HG03025 (cell line): ENCODE data around the gene GMPR.

Source experiments
- ATAC-seq: cut with Tn5 transposase; IDR thresholded peaks from one replicate; pipeline ENCODE4 v1.9.1; 2021; ENCODE audit warnings: mild to moderate bottlenecking, moderate library complexity; ENCODE audit not compliant: unreplicated experiment, low FRiP score

Gene GMPR

DNA sequence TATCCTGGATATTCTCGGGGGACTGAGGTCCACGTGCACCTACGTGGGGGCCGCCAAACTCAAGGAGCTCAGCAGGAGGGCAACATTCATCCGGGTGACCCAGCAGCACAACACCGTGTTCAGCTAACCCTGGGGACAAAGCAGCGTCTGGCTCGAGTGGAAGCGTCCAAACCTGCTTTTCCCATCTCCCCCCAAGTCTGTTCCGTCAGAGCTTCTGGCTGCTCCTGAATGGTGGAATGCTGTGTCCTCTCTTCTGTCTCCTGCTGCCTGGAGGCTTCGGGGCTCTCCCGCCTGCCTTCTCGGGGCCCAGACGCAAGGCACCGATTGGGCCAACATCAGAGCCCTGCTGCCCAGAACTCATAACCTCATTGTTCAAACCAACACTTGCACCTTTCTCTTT, 56.7 kb downstream of the GMPR start:
- no peak for ATAC-seq

DNA sequence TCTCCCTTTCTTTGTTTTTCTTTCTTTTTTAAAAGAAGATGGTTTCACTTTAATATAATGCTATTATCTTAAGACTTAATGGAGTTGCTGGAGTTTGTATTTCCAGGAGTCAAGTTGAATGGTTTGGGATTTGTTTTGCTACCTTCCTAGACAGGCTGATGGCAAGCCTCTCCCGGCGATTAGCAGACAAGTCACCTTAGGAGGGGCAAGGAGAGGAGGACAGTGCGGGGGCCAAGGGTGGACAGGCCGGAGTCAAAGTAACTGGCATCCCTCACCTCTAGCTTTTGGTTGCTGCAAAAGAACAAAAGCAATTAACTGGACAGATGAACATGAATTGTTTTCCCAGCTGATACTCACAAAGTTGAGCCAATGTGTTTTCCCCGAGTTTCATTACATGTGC, 57.1 kb downstream of the GMPR start:
- ATAC-seq, result no peak

DNA sequence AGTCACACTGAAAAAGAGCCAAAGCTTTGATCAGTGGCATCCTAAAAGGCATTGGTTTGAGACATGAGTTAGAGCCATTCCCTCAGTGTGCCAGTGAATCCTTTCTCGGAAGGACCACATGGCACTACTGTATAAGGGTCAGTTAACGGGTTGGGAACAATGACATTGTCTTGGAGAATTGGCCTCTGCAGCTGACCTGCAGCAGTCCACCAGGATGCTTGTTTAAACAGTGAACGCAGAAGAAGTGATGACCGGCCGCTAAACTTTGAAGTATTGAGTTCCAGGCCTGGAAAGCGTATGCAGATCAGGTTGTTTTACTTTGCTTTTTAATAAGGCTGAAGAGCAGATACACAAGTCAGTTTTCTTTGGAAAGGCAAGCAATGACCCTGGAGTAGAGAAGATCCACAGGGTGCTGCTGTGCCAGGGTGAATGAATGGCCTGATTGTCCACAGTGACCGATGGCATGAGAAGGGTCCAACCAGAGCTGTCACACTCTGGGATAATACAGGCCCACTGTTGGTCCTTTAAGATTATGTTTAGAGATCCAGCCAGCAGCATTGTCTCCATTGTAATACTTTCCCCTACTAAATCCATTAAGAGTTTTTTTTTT, 57.8 kb downstream of the GMPR start:
- no peak for ATAC-seq

DNA sequence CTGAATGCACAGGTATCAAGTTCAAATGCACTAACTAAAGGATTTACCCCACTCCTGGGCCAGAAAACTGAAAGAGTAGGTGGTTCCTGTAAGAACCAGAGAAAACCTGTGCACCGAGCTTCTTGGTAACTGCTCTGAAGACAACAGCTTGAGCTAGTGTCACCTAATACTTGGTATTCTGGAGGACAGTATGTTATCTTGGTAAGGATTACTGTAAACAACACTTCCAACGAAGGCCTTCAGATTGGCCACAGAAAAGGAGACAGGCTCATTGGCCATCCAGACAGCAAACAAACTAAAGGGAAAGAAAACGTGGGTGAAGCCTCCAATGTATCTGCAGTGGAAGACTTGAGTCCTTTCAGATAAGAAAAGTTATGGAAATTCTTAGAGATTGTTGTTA, 61.5 kb downstream of the GMPR start:
- no peak for ATAC-seq

DNA sequence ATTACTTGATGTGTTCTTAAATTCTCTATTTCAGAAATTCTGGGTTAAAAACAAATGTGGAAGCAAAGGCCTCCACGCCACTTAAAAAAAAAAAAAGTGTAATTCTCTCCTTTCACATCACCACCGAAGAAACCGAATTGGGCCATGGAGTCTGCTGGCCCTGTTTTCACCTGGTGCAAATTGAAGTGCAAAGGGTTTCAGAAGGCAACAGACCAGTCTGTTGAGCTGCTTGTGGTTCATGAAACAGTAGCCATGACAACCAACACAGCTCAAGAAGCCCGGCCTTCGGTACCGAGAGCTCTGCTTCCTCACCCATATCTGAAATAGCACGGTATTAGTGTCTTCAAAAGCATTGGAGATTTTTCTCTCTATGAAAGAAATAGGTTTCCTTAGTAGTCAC, 63.1 kb downstream of the GMPR start:
- peak; percentile 57 for ATAC-seq

DNA sequence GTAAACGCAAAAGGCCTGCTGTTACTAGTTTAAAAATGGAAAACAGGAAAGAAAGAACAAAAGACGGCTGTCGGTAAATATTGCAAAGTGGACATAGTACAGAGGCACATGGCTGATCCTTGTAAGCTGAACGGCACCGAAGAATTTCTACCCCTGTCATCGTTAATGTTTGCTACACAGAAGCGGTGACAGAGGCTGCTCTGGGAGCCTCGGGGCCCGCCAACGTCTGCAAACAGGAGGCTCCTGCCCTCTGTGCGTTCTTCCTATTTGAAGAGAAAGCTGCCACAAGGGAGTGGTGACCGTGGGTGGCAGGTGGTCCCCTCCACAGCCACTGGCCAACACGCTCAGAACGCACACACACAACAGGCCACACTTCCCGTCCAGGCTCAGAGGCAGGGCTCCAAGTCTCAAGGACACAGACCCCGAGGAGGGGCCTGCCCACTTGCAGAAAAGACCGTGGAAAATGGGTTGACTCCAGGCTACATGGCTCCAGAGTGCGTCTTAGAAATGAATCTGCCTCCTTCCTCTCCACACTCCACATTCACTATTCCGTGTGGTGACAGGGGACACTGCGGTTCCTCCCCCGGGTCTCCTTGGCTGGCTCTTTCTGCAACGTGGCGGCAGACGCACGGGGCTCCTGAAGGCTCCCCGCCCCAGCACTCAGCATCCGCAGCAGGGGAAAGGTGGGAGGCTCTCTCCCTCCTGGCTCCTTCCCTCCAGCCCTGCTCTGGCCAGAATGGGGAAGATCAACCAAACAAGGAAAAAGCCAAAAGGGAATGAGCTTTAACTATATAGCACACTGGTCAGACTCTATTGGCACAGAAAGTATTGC, 64.5 kb downstream of the GMPR start:
- no peak for ATAC-seq

DNA sequence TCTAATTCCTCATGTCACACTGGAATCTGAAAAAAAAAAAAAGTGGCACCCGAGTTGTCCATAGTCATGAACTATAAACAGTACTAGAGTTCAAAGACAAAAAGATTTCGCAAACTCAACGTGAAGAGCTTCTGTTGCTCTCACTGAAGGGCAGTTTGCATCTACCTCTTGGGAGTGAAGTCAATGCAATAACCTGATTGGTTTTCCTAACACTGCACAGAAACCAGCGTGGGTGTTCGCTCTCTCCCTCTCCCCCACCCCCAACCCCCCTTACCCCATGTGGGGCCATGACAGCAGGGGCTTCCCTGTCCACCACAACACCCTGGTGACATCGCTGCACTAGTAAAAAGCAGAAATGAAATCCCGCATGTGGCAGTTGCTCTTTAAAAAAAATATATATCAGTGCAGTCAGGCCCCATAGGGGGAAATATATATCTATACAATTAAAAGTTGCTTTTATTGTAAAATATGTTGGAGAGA, 66.9 kb downstream of the GMPR start:
- peak; percentile 72 for ATAC-seq

DNA sequence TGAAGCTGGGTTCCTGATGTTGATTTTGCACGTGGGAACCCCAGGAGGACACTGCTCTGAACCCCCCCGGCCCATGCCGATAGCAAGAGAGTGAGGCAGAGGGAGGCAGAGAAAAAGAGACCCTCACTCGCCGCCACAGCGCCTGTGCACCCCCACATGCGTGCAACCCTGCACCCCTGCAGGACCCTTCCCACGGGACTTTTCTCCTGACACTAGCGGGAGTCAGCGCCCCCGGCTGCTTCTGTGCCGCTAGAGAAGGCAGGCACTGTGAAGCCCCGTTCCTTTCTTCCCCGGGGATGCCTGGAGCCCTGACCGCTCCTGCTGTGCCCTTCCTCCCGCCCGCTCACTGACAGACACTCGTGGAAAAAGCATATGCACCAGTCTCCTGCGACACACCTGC, 67.4 kb downstream of the GMPR start:
- peak; percentile 31 for ATAC-seq

DNA sequence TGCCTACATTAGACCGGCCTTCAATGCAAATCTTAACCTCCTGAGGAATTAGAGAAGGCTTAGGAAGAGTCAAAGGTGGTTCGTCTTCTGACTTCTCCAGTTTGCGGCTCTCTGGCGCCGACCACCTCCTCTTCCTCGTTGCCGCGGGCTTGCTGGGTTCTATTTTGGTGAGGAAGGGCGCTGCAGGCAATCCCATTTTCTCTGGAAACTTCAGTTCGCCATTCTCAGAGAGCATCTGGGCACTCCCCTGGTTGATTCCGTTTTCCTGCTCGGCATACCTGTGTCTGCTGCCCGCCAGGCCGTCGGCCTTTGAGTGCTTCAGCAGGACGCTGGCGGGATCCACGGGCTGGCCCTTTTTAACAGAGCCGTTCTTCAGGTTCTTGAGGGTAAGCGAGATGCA, 67.9 kb downstream of the GMPR start:
- no peak for ATAC-seq

DNA sequence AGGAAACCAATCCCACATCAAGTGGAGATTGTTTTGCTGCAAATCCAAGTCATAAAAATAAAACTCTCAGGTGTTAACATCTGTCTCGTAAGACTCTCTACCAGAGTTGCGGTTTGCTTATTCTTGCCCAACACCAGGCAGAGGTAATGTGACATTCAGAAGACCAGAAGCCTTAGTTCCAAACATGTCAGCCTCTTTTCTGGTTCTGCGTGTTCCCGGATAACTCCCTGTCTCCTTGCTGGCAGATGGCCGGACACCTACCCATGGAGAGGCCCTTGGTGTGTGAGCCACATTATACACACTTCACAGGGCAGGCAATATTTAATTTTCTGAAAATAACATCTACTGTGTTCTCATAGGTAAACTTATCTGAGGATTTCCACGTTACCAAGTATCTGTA, 73.4 kb downstream of the GMPR start:
- ATAC-seq, result no peak

DNA sequence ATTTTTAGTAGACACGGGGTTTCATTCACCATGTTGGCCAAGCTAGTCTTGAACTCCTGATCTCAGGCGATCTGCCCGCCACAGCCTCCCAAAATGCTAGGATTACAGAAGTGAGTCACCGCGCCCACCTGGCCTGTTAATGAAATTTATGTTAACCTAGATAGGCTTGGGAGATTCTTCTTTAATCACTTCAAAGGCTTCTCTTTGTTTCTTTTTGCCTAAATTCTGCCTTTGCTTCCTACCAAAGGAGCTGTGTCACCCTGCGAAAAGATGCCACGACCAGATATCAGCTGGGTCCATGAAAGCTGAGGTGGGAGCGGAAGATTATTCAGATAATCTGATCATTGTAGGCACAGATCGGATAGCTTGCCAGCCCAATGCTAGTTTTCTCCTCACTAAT, 75.3 kb downstream of the GMPR start:
- ATAC-seq, result no peak

DNA sequence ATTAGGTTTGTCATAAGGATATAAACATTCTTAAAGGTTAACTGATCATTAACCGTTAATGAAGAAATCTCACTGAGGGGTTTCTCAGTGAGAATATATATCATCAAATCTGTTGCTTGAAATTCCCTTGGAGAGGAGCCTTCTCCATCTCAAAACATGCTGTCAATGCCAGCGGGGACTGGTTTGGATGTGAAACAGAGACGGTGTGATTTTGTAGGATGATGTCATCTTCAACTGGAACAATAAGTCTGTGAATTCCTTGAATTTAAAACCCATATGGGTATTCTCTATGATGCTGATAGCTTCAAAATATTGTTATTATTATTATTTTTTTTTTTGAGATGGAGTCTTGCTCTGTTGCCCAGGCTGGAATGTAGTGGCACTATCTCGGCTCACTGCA, 75.9 kb downstream of the GMPR start:
- no peak for ATAC-seq

DNA sequence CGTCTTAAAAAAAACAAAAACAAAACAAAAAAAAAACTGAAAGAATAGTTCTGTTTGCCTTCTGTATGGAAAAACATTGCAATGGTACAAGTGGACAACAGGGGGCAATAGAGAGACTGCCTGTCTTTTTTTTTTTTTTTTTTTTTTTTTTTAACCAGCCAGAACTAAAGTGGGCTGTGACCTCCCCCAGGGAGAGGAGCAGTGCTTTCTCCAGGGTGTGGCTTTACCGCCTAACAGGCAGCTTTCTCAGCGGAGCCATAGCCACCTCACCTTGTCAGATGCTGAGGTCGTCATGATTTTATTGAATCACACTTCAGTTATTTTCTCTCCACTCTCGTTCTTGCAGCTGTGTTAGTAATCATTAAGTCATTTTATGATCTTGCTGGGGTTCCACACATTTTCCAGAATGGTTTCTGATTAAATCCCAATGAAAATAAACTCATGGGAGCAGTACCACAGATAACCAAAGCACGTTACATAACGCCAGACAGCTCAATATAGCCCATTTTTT, 78.4 kb downstream of the GMPR start:
- ATAC-seq, result no peak

DNA sequence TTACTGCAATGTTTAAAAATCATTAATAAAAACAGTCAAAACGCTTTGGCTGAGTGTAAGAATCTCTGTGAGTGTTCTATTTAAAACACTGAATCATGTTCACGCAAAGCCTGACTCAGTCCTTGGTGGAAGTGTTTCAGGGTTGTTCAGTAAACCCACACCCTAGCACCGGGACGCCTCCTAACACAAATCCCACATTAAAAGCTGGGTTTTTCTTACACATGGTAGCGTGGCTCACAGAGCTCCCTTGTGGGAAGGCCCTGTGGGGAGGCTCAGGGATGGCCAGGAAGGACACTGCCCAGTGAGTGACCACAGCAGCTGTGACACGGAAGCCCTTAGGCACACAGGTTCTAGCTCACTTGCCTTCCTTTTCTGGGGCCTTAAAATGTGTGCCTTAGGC, 80.2 kb downstream of the GMPR start:
- ATAC-seq, result no peak

DNA sequence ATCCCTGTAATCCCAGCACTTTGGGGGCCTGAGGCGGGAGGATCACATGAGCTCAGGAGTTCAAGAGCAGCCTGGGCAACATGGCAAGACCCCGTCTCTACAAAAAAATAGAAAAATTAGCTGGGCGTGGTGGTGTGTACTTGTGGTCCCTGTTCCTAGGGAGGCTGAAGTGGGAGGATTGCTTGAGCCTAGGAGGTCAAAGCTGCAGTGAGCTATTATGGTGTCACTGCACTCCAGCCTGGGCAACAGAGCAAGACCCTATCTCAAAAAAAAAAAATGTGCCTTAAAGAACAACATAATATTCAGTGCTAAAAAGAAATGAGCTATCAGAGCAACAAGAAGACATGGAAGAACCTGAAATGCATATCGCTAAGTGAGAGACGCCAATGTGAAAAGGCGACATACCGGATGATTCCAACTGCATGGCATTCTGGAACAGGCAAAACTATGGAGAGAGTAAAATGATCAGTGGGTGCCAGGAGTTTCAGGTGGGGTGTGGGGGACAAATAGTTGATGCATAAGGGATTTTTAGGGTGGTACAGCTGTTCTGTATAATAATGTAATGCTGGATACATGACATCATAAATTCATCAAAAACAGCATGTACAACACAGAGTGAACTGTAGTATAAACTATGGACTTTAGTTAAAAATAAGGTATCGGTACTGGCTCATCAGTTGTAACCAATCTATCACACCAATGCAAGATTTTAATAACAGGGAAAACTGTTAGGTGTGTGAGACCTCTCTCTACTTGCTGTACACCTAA, 80.8 kb downstream of the GMPR start:
- no peak for ATAC-seq

DNA sequence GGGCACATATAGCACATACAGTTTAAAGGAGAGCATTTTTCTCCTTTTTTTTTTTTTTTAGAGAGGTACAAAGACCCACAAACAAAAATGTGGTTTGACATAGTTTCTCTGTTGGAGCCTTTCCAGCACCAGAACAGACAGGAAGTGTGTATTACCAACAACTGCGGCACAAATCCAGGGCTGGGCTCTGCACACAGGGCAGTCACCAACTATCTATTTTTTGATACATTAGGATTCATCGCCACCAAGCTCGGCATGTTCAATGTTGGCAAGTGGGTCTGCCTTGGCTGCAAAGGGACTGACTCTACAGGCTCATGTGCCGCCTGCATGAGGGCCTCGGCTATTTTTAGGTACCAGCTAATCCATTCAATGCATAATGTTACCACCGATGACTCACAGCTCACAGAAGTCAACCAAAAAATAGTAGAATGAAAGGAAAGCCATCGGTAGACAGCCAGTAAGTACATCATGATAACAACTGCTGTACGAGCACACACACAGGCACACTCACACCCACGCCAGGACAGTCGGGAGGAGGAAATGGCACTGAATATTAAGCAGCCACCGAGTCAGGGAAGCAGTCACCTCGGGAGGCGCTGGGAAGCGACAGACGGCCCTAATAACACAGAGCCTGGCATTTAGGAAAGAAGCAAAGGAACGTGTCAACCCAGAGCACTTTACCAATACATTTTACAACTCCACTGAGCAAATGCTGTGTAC, 81.6 kb downstream of the GMPR start:
- ATAC-seq, result peak; percentile 51

DNA sequence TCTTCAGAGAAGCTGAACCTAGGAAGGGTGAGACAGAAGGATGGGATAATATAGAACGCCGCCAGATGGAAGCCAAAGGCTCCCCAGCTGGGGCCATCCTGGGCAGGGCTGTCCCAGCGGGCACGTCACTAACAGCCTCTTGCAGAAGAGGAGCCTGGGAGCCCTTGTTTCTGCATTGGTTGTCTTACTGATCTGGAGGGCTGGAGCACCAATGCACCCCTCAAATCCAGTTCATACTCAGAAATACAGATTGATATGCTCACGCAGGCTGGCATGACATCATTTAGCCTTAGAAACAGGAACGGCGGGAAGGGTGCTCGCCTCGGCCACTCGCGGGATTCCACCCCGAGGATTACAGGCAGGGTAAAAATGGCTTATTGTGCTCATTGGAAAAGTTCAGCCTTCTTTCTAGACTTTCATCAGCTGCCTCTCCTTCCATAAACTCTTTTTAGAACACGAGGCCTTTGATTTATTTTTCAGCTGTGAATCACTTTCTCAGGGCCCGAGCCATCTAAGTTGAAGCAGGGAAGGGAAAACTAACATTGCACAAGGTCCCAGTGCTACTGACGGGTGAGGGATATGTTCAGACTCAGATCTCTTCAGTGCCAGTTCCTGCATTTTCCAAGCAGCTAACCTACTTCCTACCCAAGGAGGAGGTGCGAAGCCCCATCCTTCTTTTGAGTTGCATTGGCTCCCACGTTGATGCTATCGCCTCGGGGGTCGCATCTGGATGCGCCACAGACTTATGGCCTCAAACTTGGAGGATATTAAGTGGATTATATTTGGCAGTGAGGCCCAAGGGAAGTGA, 82.3 kb downstream of the GMPR start:
- ATAC-seq, result no peak

DNA sequence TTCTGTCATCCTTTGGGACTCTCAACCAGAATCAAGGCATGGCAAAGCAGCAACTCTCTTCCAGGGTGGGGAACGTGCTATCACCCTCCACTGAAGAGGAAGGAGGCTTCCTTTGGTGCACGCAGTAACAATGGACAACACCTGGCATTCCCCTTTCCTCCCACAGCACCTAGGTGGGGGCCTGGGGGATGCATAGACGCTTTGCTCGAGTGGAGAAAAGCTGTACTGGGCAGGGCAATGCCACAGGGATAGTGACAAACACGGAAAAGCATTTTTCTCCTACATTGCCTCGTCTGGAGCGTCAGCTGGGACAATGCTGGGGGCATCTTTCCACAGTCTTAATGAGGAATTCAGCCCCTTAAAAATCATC, 82.9 kb downstream of the GMPR start:
- ATAC-seq, result no peak

DNA sequence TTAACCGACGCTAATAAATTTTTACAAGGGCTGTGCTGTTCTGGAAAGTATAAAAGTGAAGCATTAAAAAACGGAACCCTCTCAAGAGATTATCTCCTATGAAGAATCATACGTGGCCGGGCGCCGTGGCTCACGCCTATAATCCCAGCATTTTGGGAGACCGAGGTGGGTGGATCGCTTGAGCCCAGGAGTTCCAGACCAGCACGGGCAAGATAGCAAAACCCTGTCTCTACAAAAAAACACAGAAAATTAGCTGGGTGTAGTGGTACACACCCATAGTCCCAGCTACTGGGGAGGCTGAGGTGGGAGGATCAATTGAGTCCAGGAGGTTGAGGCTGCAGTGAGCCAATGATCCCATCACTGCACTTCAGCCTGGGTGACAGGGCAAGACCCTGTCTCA, 83.4 kb downstream of the GMPR start:
- no peak for ATAC-seq
